Neural progenitor cell (in vitro differentiated cells): ENCODE measurements around the gene PRPF38B. TPM values are rescaled to one million over a fixed set of nuclear protein-coding genes. Genes with fewer than 3 reads are reported as not detected.

ENCODE experiments used
- DNase-seq: peaks from one replicate; pipeline ENCODE4 v3.0.0-alpha.2; 2016; ENCODE audit warnings: low spot score
- H2AFZ ChIP-seq: fragments of 200-600 bp; sonication (generic); replicated peaks from 2 replicates; pipeline ENCODE4 v1.6.1; 2016; ENCODE audit warnings: antibody characterized with exemption
- H3F3A ChIP-seq: fragments of 200-600 bp; sonication (generic); 2 replicates; pipeline ENCODE4 v1.6.1; 2016; ENCODE audit warnings: antibody characterized with exemption, low read depth
- H3K27ac ChIP-seq: fragments of 200-600 bp; sonication (generic); 2 replicates; pipeline ENCODE4 v1.5.1; 2016; ENCODE audit warnings: mild to moderate bottlenecking
- H3K27me3 ChIP-seq: fragments of 200-600 bp; sonication (generic); 2 replicates; pipeline ENCODE4 v1.6.1; 2016; ENCODE audit warnings: mild to moderate bottlenecking, moderate library complexity
- H3K36me3 ChIP-seq: fragments of 200-600 bp; sonication (generic); 2 replicates; pipeline ENCODE4 v1.5.1; 2016
- H3K4me1 ChIP-seq: fragments of 200-600 bp; sonication (generic); 2 replicates; pipeline ENCODE4 v1.6.1; 2016; ENCODE audit warnings: mixed run types
- H3K4me2 ChIP-seq: fragments of 200-600 bp; sonication (generic); 2 replicates; pipeline ENCODE4 v1.6.1; 2016
- H3K4me3 ChIP-seq: fragments of 200-600 bp; sonication (generic); 2 replicates; pipeline ENCODE4 v1.5.1; 2016
- H3K79me2 ChIP-seq: fragments of 200-600 bp; sonication (generic); 2 replicates; pipeline ENCODE4 v1.6.1; 2016; ENCODE audit warnings: low read depth
- H3K9ac ChIP-seq: fragments of 200-600 bp; sonication (generic); 2 replicates; pipeline ENCODE4 v1.6.1; 2016
- H3K9me3 ChIP-seq: fragments of 200-600 bp; sonication (generic); 2 replicates; pipeline ENCODE4 v1.5.1; 2016; ENCODE audit warnings: low read depth
- H4K20me1 ChIP-seq: fragments of 200-600 bp; sonication (generic); 2 replicates; pipeline ENCODE4 v1.6.1; 2016; ENCODE audit warnings: low read depth
- H3K27ac Mint-ChIP-seq: 3 replicates; pipeline ENCODE4 v1.8.0; 2021; ENCODE audit warnings: mixed read lengths
- H3K27me3 Mint-ChIP-seq: 2 replicates; pipeline ENCODE4 v1.8.0; 2022; ENCODE audit warnings: low read depth, mild to moderate bottlenecking, inconsistent platforms, moderate library complexity, mixed read lengths; ENCODE audit not compliant: insufficient read depth
- H3K36me3 Mint-ChIP-seq: 3 replicates; pipeline ENCODE4 v1.8.0; 2021; ENCODE audit warnings: mixed read lengths
- H3K4me1 Mint-ChIP-seq: 3 replicates; pipeline ENCODE4 v1.8.0; 2021; ENCODE audit warnings: mixed read lengths
- H3K4me3 Mint-ChIP-seq: 3 replicates; pipeline ENCODE4 v1.8.0; 2021; ENCODE audit warnings: mild to moderate bottlenecking, moderate library complexity, mixed read lengths
- H3K9me3 Mint-ChIP-seq: 3 replicates; pipeline ENCODE4 v1.8.0; 2020; ENCODE audit warnings: mixed read lengths
- EZH2 ChIP-seq: fragments of 200-600 bp; sonication (generic); IDR thresholded peaks from 2 replicates; pipeline ENCODE4 v1.6.1; 2017; ENCODE audit warnings: antibody characterized with exemption, mild to moderate bottlenecking, moderate library complexity
- EZH2phosphoT487 ChIP-seq: fragments of 200-600 bp; sonication (generic); IDR thresholded peaks from 2 replicates; pipeline ENCODE4 v1.6.1; 2017; ENCODE audit warnings: antibody characterized with exemption
- total RNA-seq: library from RNA; depleted of rRNA; stranded (reverse); fragments of >200 nt; gene quantifications from 2 replicates; pipeline ENCODE4 v1.2.3, GENCODE V29; 2015; ENCODE audit warnings: low replicate concordance
- TF ChIP-seq, protein P1 (sequence below): fragments of 200-600 bp; sonication (generic); IDR thresholded peaks from 2 replicates; pipeline ENCODE4 v1.5.1; 2017; ENCODE audit warnings: antibody characterized with exemption, mild to moderate bottlenecking

The PRPF38B gene
- total RNA-seq, 1 donor from 2014 or later, result 40.7 TPM

DNA sequence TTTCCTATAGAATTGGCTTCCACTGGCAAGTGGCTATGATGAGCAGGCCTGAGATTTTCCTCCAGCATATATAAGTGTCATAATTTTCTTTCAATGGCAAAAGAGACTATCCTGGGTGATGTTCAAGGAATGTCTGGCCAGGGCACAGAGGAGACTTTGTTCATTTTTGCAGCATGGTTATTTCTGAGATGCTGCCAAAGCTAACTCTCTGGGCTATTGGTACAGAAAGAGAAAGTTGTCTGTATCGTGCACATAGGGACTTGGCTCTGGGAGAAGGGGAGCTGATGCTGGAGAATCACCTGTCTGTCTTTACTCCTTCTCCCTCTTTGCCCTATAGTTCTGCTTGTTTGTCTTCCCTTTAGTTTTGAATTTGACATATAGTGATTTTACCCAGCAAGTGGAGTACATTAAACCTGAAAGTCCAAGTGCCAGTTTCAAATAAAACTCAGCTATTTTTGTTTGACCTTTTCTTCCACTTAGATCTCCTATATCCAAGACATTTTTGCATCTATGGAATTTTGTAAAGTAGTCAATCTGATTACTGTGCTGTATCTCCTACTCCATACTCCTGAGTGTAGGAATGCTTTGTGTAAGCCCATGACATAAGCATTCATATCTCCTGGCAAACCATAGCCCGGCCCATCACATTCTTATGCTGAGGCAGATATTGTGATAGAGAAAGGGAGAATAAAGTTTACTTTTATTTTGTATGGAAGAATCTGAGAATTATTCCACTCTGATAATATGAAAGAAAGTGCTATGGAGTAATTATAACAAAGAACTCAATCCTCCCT, 24.5 kb downstream of the PRPF38B start:
- Histone ChIP-seq H3K4me3 (no peak overlapping the region), H3F3A (peaks cover 3% of the 10 kb centered on the region), H3K4me2 (no peak overlapping the region), H2AFZ (no peak overlapping the region), H3K27me3 (no peaks in the 10 kb centered on the region), H4K20me1 (no peaks in the 10 kb centered on the region), H3K9me3 (no peaks in the 10 kb centered on the region), H3K27ac (no peak overlapping the region), H3K9ac (no peak overlapping the region), H3K36me3 (no peaks in the 10 kb centered on the region), H3K4me1 (peaks cover 4% of the 10 kb centered on the region), H3K79me2 (no peaks in the 10 kb centered on the region)
- H3K27me3 Mint-ChIP-seq, result peaks cover 2% of the 10 kb centered on the region
- H3K27ac Mint-ChIP-seq, result peak overlapping the region; percentile 46
- no peak for DNase-seq
- TF ChIP-seq EZH2phosphoT487 (no peak), EZH2 (no peak)
- TF ChIP-seq, protein P1, sequence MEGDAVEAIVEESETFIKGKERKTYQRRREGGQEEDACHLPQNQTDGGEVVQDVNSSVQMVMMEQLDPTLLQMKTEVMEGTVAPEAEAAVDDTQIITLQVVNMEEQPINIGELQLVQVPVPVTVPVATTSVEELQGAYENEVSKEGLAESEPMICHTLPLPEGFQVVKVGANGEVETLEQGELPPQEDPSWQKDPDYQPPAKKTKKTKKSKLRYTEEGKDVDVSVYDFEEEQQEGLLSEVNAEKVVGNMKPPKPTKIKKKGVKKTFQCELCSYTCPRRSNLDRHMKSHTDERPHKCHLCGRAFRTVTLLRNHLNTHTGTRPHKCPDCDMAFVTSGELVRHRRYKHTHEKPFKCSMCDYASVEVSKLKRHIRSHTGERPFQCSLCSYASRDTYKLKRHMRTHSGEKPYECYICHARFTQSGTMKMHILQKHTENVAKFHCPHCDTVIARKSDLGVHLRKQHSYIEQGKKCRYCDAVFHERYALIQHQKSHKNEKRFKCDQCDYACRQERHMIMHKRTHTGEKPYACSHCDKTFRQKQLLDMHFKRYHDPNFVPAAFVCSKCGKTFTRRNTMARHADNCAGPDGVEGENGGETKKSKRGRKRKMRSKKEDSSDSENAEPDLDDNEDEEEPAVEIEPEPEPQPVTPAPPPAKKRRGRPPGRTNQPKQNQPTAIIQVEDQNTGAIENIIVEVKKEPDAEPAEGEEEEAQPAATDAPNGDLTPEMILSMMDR, result no peak
- no peaks in the 10 kb centered on the region for H3K36me3 Mint-ChIP-seq
- H3K4me1 Mint-ChIP-seq, result peaks cover 23% of the 10 kb centered on the region
- no peaks in the 10 kb centered on the region for H3K9me3 Mint-ChIP-seq
- no peak overlapping the region for H3K4me3 Mint-ChIP-seq

DNA sequence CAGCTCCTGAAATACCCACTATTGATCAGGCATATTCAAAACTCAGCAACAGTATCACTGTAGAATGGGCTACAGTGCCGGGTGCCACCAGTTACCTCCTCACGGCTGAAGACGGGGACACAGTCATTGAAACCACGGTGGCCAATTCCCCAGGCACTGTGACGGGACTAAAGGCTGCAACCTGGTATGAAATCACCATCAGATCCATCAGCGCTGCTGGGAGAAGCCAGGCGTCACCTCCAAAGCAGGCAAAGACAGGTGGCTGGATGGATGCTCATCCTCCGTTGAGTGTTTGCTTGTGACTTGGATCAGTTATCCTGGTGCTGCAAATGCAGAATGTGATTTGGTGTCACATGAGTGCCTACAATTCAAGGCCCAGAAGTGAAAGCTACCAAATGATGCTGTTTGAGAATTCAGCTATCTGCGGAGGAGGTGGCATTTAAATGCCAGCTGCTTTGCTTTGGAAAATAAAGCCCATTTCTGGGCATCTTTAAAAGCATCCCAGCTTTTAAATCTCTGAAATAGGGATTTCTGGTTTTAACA, 25.7 kb downstream of the PRPF38B start:
- no peaks in the 10 kb centered on the region for H3K9me3 Mint-ChIP-seq
- Histone ChIP-seq H2AFZ (no peak overlapping the region), H3K9me3 (no peaks in the 10 kb centered on the region), H3F3A (peaks cover 3% of the 10 kb centered on the region), H3K4me1 (peaks cover 4% of the 10 kb centered on the region), H3K27ac (no peak overlapping the region), H3K4me3 (no peak overlapping the region), H3K27me3 (no peaks in the 10 kb centered on the region), H3K9ac (no peak overlapping the region), H3K36me3 (no peaks in the 10 kb centered on the region), H3K4me2 (no peak overlapping the region), H4K20me1 (no peaks in the 10 kb centered on the region), H3K79me2 (no peaks in the 10 kb centered on the region)
- peaks cover 2% of the 10 kb centered on the region for H3K27me3 Mint-ChIP-seq
- no peak for DNase-seq
- TF ChIP-seq EZH2 (no peak), EZH2phosphoT487 (no peak)
- TF ChIP-seq, protein P1, result no peak
- H3K36me3 Mint-ChIP-seq, result no peaks in the 10 kb centered on the region
- H3K4me1 Mint-ChIP-seq, result peaks cover 23% of the 10 kb centered on the region
- H3K4me3 Mint-ChIP-seq, result no peak overlapping the region
- H3K27ac Mint-ChIP-seq, result no peak overlapping the region

DNA sequence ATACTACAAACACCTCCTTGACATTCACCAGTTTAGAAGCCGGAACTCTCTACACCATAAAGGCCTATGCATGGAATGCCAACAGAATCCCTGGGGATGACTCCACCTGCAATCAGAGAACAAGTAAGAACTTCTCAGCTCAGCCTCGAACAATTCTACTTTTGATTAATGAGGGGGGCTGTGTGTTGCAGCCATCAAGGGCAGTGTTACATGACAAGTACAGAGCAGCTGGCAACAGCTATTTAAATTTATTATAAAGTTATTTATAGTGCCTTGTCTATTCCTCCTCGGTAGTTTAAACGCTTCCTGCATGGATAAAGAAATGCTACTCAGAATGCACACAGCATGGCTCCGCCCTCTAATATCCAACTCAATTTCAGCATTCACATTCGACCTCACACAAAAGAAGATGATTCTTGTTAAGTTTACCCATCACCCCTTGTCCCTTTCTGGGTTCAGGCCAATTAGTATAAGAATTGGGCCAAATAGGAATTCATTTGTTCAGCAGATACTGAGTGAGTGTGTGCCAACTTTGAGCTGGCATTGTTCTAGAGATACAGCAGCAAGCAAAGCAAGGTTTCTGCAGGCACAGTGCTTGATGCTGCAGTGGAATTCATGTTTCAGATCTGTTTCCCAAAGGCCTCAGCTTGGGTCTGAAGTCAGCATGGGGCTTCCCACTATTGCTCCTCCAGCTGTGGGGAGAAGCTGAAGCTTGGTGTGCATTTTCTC, 27.0 kb downstream of the PRPF38B start:
- Histone ChIP-seq H3K79me2 (no peaks in the 10 kb centered on the region), H3K4me3 (no peak overlapping the region), H3K9me3 (no peaks in the 10 kb centered on the region), H3K36me3 (no peaks in the 10 kb centered on the region), H2AFZ (peak overlapping the region; percentile 53), H3K27ac (no peak overlapping the region), H3K27me3 (no peaks in the 10 kb centered on the region), H4K20me1 (no peaks in the 10 kb centered on the region), H3F3A (peaks cover 3% of the 10 kb centered on the region), H3K4me2 (no peak overlapping the region), H3K9ac (no peak overlapping the region), H3K4me1 (peaks cover 4% of the 10 kb centered on the region)
- no peak for DNase-seq
- Mint-ChIP-seq H3K9me3 (no peaks in the 10 kb centered on the region), H3K27me3 (peaks cover 2% of the 10 kb centered on the region), H3K4me1 (peaks cover 23% of the 10 kb centered on the region), H3K36me3 (no peaks in the 10 kb centered on the region), H3K27ac (no peak overlapping the region), H3K4me3 (no peak overlapping the region)
- TF ChIP-seq EZH2phosphoT487 (no peak), EZH2 (no peak)
- TF ChIP-seq, protein P1, result no peak
